Testis (tissue), 2 donors: ENCODE data around the gene STXBP5.

Experiments
- CTCF ChIP-seq, 3 experiments: fragments of 450-650 bp in 2 of 3; fragments of 200-600 bp in 1 of 3; sonication (generic) in 1 of 3; IDR thresholded peaks; one replicate each; pipeline ENCODE4 v1.5.1; 2016 to 2019; ENCODE audit warnings: antibody characterized with exemption in 3 of 3, mild to moderate bottlenecking in 2 of 3, moderate library complexity in 1 of 3
- POLR2A ChIP-seq: fragments of 450-650 bp; IDR thresholded peaks from one replicate; pipeline ENCODE4 v1.6.1; 2017; ENCODE audit warnings: antibody characterized with exemption, mild to moderate bottlenecking, moderate library complexity

- TF ChIP-seq POLR2A (no peak), CTCF (IDR thresholded peaks at IDR 0.05) (no peak)
Measured at GRCh38 chr6:147416622-147417021, 212.4 kb downstream of the STXBP5 start.
